Astrocyte (in vitro differentiated cells and primary cell): ENCODE data around the gene C2CD4C. TPM values are rescaled to one million over a fixed set of nuclear protein-coding genes. Genes with fewer than 3 reads are reported as not detected.

Experiments used
- DNase-seq: peaks from one replicate; pipeline ENCODE4 v3.0.0-alpha.2; 2010; ENCODE audit warnings: low read depth
- FAIRE-seq: peaks from 2 replicates; lab custom pipeline; 2011; peaks lifted over from hg19 to GRCh38; lab: Jason Lieb, UNC
- H2AFZ ChIP-seq: 2 replicates; pipeline ENCODE4 v1.6.0; 2012; ENCODE audit warnings: low read depth, low read length, inconsistent platforms
- H3K27ac ChIP-seq: 2 replicates; pipeline ENCODE4 v1.5.1; 2011; ENCODE audit warnings: low read depth, low read length, inconsistent platforms
- H3K27me3 ChIP-seq: 2 replicates; pipeline ENCODE4 v1.6.0; 2011; ENCODE audit warnings: low read length, inconsistent platforms; ENCODE audit not compliant: insufficient read depth
- H3K36me3 ChIP-seq: 2 replicates; pipeline ENCODE4 v1.5.1; 2011; ENCODE audit warnings: low read length, inconsistent platforms; ENCODE audit not compliant: insufficient read depth
- H3K4me1 ChIP-seq: 2 replicates; pipeline ENCODE4 v1.5.1; 2011; ENCODE audit warnings: low read length, inconsistent platforms; ENCODE audit not compliant: insufficient read depth
- H3K4me2 ChIP-seq: 2 replicates; pipeline ENCODE4 v1.6.0; 2012; ENCODE audit warnings: low read length, inconsistent platforms
- H3K4me3 ChIP-seq: 2 replicates; pipeline ENCODE4 v1.5.1; 2011; ENCODE audit warnings: low read depth, mild to moderate bottlenecking, low read length, inconsistent platforms; ENCODE audit not compliant: insufficient read depth
- H3K79me2 ChIP-seq: 2 replicates; pipeline ENCODE4 v1.6.0; 2012; ENCODE audit warnings: mild to moderate bottlenecking, low read length, inconsistent platforms; ENCODE audit not compliant: insufficient read depth
- H3K9ac ChIP-seq: 2 replicates; pipeline ENCODE4 v1.6.0; 2012; ENCODE audit warnings: mild to moderate bottlenecking, low read length, inconsistent platforms
- H3K9me3 ChIP-seq: 2 replicates; pipeline ENCODE4 v1.5.1; 2012; ENCODE audit warnings: low read depth, mild to moderate bottlenecking, low read length, inconsistent platforms; ENCODE audit not compliant: insufficient read depth
- H4K20me1 ChIP-seq: 2 replicates; pipeline ENCODE4 v1.6.0; 2012; ENCODE audit warnings: low read length, inconsistent platforms; ENCODE audit not compliant: insufficient read depth
- H3K27ac Mint-ChIP-seq: one replicate; pipeline ENCODE4 v1.8.0; 2021; ENCODE audit warnings: mild to moderate bottlenecking, mixed read lengths; ENCODE audit not compliant: unreplicated experiment
- H3K27me3 Mint-ChIP-seq: one replicate; pipeline ENCODE4 v1.8.0; 2021; ENCODE audit warnings: low read depth, mixed read lengths; ENCODE audit not compliant: unreplicated experiment
- H3K36me3 Mint-ChIP-seq: one replicate; pipeline ENCODE4 v1.8.0; 2021; ENCODE audit warnings: low read depth, mixed read lengths; ENCODE audit not compliant: unreplicated experiment
- H3K4me1 Mint-ChIP-seq: one replicate; pipeline ENCODE4 v1.8.0; 2021; ENCODE audit warnings: low read depth, mixed read lengths; ENCODE audit not compliant: unreplicated experiment
- H3K4me3 Mint-ChIP-seq: one replicate; pipeline ENCODE4 v1.8.0; 2021; ENCODE audit warnings: mild to moderate bottlenecking, moderate library complexity, mixed read lengths; ENCODE audit not compliant: unreplicated experiment
- H3K9me3 Mint-ChIP-seq: one replicate; pipeline ENCODE4 v1.8.0; 2021; ENCODE audit warnings: mild to moderate bottlenecking, mixed read lengths; ENCODE audit not compliant: unreplicated experiment
- CTCF ChIP-seq: IDR thresholded peaks from 2 replicates; pipeline ENCODE4 v1.5.1; 2011; ENCODE audit warnings: low read depth, mild to moderate bottlenecking, inconsistent platforms, low read length, moderate library complexity; ENCODE audit not compliant: insufficient read depth
- EZH2 ChIP-seq: IDR thresholded peaks from 2 replicates; pipeline ENCODE4 v1.6.1; 2012; ENCODE audit warnings: mild to moderate bottlenecking, low read length, inconsistent platforms; ENCODE audit not compliant: insufficient read depth
- total RNA-seq: library from RNA; stranded (reverse); gene quantifications from 2 replicates; pipeline ENCODE4 v1.2.1, GENCODE V29; 2021

C2CD4C gene
- total RNA-seq, 1 donor from 2014 or later: 3.4 TPM

DNA sequence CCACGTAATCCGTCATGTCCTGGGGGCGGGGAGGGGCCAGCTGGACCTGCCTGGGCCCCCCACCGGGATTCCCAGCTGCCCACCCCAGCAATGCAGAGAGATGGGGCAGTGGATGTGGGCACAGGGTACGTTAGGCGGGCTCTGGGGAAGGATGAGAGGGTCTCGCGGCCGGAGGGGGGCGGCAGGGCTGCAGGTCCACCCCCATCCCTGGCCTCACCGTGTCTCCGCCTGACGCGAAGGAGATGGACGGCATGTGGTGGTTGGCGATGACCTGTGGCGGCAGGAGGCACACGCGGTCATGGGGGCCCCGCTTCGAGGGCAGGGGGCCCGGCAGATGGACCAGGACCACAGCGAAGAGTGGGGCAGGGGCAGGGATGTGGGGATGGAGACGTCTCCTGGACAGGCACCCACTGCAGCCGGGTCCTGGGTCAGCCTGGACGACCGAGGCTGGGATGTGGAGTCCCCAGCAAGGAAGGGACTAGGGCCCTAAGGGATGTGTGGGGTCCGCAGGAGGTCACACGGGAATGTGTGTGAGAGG, 27.5 kb upstream of the C2CD4C start:
- Histone ChIP-seq H3K4me2 (no peak overlapping the region), H2AFZ (no peak overlapping the region), H3K27ac (no peak overlapping the region), H3K4me1 (no peaks in the 10 kb centered on the region), H3K79me2 (no peaks in the 10 kb centered on the region), H3K9ac (no peak overlapping the region), H3K4me3 (no peak overlapping the region), H3K36me3 (no peaks in the 10 kb centered on the region), H3K9me3 (peaks cover 7% of the 10 kb centered on the region), H3K27me3 (no peaks in the 10 kb centered on the region), H4K20me1 (no peaks in the 10 kb centered on the region)
- H3K4me3 Mint-ChIP-seq: no peak overlapping the region
- FAIRE-seq (no peak), DNase-seq (no peak)
- H3K9me3 Mint-ChIP-seq: no peaks in the 10 kb centered on the region
- peaks cover 14% of the 10 kb centered on the region for H3K36me3 Mint-ChIP-seq
- H3K27ac Mint-ChIP-seq: no peak overlapping the region
- no peaks in the 10 kb centered on the region for H3K27me3 Mint-ChIP-seq
- TF ChIP-seq EZH2 (no peak), CTCF (no peak)
- H3K4me1 Mint-ChIP-seq: no peaks in the 10 kb centered on the region

GRCh38 chr19:435707-436412, 26.9 kb upstream of the C2CD4C start:
- Histone ChIP-seq H2AFZ (no peak overlapping the region), H4K20me1 (no peaks in the 10 kb centered on the region), H3K36me3 (no peaks in the 10 kb centered on the region), H3K4me1 (no peaks in the 10 kb centered on the region), H3K9ac (no peak overlapping the region), H3K79me2 (no peaks in the 10 kb centered on the region), H3K4me2 (no peak overlapping the region), H3K27me3 (no peaks in the 10 kb centered on the region), H3K9me3 (peaks cover 10% of the 10 kb centered on the region), H3K27ac (no peak overlapping the region), H3K4me3 (no peak overlapping the region)
- no peaks in the 10 kb centered on the region for H3K9me3 Mint-ChIP-seq
- no peak overlapping the region for H3K4me3 Mint-ChIP-seq
- FAIRE-seq (no peak), DNase-seq (no peak)
- no peaks in the 10 kb centered on the region for H3K4me1 Mint-ChIP-seq
- TF ChIP-seq CTCF: no peak
- no peak for TF ChIP-seq EZH2
- H3K36me3 Mint-ChIP-seq: peaks cover 13% of the 10 kb centered on the region
- H3K27ac Mint-ChIP-seq: no peak overlapping the region
- no peaks in the 10 kb centered on the region for H3K27me3 Mint-ChIP-seq
